Type B pancreatic cell (in vitro differentiated cells): Measurements from ENCODE around the gene IMPDH1. TPM values are rescaled to one million over a fixed set of nuclear protein-coding genes. Genes with fewer than 3 reads are reported as not detected.

Experiments used
- DNase-seq: peaks from one replicate; pipeline ENCODE4 v3.0.0; 2021; ENCODE audit warnings: mixed read lengths; ENCODE audit not compliant: unreplicated experiment; ENCODE audit errors: extremely low spot score
- H3K27ac Mint-ChIP-seq: 2 replicates; pipeline ENCODE4 v1.8.0; 2021; ENCODE audit warnings: mild to moderate bottlenecking, mixed read lengths
- H3K27me3 Mint-ChIP-seq: 2 replicates; pipeline ENCODE4 v1.8.0; 2021; ENCODE audit warnings: mixed read lengths
- H3K36me3 Mint-ChIP-seq: 2 replicates; pipeline ENCODE4 v1.8.0; 2021; ENCODE audit warnings: mixed read lengths
- H3K4me1 Mint-ChIP-seq: one replicate; pipeline ENCODE4 v1.8.0; 2021; ENCODE audit warnings: mixed read lengths; ENCODE audit not compliant: unreplicated experiment
- H3K4me3 Mint-ChIP-seq: 2 replicates; pipeline ENCODE4 v1.8.0; 2021; ENCODE audit warnings: mild to moderate bottlenecking, mixed read lengths
- H3K9me3 Mint-ChIP-seq: 2 replicates; pipeline ENCODE4 v1.8.0; 2021; ENCODE audit warnings: mixed read lengths
- total RNA-seq: library from RNA; stranded (reverse); gene quantifications from 2 replicates; pipeline ENCODE4 v1.2.1, GENCODE V29; 2021; ENCODE audit warnings: low replicate concordance
- TF ChIP-seq, protein P1 (sequence below): fragments of 200-600 bp; sonication (generic); conservative IDR thresholded peaks from 2 replicates; pipeline ENCODE4 v1.5.0; 2021; ENCODE audit warnings: antibody characterized with exemption, mild to moderate bottlenecking

IMPDH1 gene
- total RNA-seq, 1 donor from 2014 or later, result 42.2 TPM

DNA sequence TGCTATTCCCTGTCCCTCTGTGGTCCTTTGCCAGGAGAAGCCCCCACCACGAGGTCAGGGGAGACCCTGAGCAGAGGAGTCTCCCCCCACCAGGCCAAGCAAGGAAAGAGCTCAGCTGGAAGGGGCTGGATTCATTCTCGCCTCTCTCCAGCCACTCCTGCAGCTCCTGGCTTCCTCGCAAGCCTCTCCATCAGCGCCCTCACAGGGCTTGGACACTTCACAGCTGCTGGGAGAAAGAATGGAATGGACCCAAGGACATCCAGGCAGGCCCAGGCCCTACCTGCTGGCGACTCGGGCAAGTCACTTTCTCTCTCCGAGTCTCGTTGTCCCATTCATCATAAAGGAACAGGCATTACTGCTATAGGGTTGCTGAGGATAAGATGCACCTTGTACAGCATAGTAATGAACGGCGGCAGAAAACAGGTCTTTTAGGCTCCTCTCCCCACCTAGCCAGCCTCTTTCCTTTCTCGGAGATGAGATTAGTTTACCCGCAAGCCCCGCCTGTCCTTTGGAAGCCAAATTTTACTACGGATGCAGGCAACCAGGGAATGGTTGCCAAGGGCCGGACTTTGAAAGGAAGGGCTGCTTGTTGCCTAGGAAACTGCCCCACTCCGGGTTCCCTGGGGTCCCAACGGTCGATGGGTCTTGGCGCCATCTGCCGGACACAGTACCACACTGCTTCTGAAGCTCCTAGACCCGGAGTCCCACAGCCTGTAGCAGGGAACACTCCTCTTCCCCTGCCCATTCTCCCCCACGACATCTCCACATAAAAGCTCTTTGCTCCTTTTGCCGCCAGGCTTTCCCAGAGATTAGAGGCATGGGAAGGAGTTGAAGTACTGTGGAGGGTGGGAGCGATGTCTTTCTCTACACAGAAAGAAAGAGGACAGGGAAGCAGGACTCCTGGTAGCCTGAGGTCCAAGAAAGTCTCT is 22.3 kb downstream of the IMPDH1 start:
- Mint-ChIP-seq H3K4me3 (no peak overlapping the region), H3K27me3 (peaks cover 3% of the 10 kb centered on the region), H3K4me1 (peaks cover 7% of the 10 kb centered on the region), H3K9me3 (no peaks in the 10 kb centered on the region), H3K36me3 (no peaks in the 10 kb centered on the region), H3K27ac (no peak overlapping the region)
- peak; percentile 91 for DNase-seq
- TF ChIP-seq, protein P1, sequence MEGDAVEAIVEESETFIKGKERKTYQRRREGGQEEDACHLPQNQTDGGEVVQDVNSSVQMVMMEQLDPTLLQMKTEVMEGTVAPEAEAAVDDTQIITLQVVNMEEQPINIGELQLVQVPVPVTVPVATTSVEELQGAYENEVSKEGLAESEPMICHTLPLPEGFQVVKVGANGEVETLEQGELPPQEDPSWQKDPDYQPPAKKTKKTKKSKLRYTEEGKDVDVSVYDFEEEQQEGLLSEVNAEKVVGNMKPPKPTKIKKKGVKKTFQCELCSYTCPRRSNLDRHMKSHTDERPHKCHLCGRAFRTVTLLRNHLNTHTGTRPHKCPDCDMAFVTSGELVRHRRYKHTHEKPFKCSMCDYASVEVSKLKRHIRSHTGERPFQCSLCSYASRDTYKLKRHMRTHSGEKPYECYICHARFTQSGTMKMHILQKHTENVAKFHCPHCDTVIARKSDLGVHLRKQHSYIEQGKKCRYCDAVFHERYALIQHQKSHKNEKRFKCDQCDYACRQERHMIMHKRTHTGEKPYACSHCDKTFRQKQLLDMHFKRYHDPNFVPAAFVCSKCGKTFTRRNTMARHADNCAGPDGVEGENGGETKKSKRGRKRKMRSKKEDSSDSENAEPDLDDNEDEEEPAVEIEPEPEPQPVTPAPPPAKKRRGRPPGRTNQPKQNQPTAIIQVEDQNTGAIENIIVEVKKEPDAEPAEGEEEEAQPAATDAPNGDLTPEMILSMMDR, result peak; percentile 95

DNA sequence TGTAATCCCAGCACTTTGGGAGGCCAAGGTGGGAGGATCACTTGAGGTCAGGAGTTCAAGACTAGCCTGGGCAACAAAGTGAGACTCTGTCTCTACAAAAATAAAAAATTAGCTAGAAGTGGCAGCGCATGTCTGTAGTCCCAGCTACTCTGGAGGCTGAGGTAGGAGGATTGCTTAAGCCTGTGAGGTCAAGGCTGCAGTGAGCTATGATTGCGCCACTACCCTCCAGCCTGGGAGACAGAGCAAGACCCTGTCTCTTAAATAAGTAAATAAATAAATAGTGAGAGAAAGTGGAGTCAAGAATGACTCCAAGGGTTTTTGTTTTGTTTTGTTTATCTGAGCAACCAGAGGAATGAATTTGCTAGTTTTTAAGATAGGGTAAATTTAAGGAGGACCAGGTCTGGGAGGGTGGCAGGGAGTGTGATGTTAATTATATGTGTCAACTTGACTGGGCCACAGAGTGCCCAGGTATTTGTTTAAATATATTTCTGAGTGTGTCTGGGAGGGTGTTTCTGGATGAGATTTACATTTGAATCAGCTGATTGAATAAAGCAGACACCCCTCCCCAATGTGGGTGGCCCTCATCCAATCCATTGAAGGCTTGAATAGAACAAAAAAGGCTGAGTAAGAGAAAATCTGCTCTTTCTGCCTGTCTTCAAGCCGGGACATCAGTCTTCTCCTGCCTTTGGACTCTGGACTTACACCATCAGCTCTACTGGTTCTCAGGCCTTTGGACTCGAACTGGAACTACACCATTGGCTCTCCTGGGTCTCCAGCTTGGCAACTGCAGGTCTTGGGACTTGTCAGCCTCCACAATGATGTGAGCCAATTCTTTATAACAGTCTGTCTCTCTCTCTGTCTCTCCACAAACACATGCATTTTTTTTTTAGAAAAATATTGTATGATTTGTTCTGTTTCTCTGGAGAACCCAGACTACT is 23.5 kb downstream of the IMPDH1 start:
- peaks cover 3% of the 10 kb centered on the region for H3K27me3 Mint-ChIP-seq
- no peak overlapping the region for H3K27ac Mint-ChIP-seq
- H3K9me3 Mint-ChIP-seq, result no peaks in the 10 kb centered on the region
- DNase-seq, result no peak
- H3K36me3 Mint-ChIP-seq, result no peaks in the 10 kb centered on the region
- peaks cover 10% of the 10 kb centered on the region for H3K4me1 Mint-ChIP-seq
- no peak overlapping the region for H3K4me3 Mint-ChIP-seq
- TF ChIP-seq, protein P1, result no peak

DNA sequence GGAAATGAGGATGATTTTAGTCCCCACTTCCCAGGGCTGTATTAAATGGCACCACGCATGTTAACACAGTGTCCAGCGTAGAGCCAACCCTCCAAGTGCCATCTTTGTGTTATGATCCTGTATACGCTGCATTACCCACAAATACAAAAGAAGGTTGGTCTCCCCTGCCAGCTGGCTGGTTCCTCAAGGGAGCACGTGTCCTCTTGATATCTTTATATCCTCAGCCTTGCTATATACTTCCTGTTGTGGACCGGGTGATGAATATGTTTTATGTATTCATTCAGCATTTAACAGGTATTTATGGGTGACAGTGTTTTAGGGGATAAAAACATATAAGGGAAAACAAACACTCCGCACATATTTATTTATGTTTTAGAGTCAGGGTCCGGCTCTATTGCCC is 25.1 kb downstream of the IMPDH1 start:
- H3K4me1 Mint-ChIP-seq, result peaks cover 19% of the 10 kb centered on the region
- no peak for DNase-seq
- no peak overlapping the region for H3K27ac Mint-ChIP-seq
- no peaks in the 10 kb centered on the region for H3K9me3 Mint-ChIP-seq
- TF ChIP-seq, protein P1, result no peak
- peaks cover 3% of the 10 kb centered on the region for H3K27me3 Mint-ChIP-seq
- H3K36me3 Mint-ChIP-seq, result no peaks in the 10 kb centered on the region
- no peak overlapping the region for H3K4me3 Mint-ChIP-seq

DNA sequence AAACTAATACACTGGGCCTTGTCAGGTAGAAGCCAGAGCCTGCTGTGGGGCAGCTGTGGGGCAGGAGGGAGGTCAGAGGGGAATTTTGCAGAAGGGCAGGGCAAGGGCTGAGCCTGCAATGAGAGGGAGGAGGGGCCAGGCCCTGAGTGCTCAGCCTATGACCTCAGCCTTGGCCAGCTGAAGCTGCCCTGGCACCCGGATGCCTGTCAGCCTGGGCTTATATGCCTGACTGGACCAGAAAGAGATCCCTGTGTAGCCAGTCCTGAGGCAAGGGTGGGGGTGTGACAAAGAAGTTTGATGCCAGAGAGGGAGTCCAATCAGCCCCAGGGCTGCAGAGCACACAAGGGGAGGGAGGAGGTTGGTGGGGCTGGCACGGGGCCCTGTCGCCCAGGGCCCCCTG is 26.0 kb downstream of the IMPDH1 start:
- Mint-ChIP-seq H3K9me3 (no peaks in the 10 kb centered on the region), H3K4me1 (peaks cover 24% of the 10 kb centered on the region), H3K4me3 (no peak overlapping the region), H3K27ac (no peak overlapping the region), H3K36me3 (no peaks in the 10 kb centered on the region), H3K27me3 (peaks cover 3% of the 10 kb centered on the region)
- no peak for DNase-seq
- TF ChIP-seq, protein P1, result no peak

DNA sequence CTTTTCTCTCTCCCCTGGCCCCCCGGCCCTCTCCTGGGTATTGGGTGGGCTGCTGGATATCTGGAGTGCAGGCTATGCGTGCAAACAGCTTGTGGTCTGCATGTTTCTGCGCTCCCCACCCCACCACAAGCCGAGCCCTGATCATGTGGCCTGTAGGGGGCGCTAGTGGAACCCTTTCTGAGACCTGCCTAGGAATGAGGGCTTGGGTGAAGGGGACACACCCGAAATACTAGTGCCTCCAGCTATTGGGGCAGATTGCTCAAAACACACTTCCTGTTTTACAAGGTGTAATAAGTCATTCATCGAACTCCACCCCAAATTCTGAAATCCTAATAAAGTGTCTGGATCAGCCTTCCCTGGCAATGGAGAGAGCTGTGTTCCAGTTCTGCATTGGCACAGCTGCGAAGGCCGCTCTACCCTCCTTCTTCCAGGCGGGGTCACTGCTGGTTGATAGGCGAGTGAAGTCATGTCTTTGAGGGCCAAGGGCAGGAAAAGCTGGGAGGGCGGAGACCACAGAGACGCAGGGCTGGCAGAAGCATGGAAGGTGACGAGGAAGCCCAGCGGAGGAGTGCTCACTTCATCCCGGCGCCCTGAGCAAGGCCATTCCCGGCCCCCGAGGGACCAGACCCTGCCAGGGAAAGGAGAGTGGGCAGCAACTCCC is 28.5 kb downstream of the IMPDH1 start:
- TF ChIP-seq, protein P1, result peak; percentile 76
- no peaks in the 10 kb centered on the region for H3K9me3 Mint-ChIP-seq
- H3K36me3 Mint-ChIP-seq, result no peaks in the 10 kb centered on the region
- peak overlapping the region; percentile 61 for H3K27ac Mint-ChIP-seq
- no peak overlapping the region for H3K4me3 Mint-ChIP-seq
- H3K27me3 Mint-ChIP-seq, result no peaks in the 10 kb centered on the region
- peaks cover 19% of the 10 kb centered on the region for H3K4me1 Mint-ChIP-seq
- no peak for DNase-seq
